Neural cell (in vitro differentiated cells): ENCODE data around the gene DNM3. TPM values are rescaled to one million over a fixed set of nuclear protein-coding genes. Genes with fewer than 3 reads are reported as not detected.

Source experiments
- H2AFZ ChIP-seq: fragments of 200-600, 300-800 bp; sonication (generic), shearing (Covaris generic); 2 replicates; pipeline ENCODE4 v1.6.0; 2014; ENCODE audit warnings: low read depth, mild to moderate bottlenecking, antibody characterized with exemption, low read length, moderate library complexity
- H3F3A ChIP-seq: fragments of 200-600 bp; shearing (Covaris generic); 2 replicates; pipeline ENCODE4 v1.6.1; 2016; ENCODE audit warnings: mild to moderate bottlenecking, moderate library complexity, mixed read lengths, antibody characterized with exemption, low read length; ENCODE audit not compliant: insufficient read depth, poor library complexity, severe bottlenecking
- H3K27ac ChIP-seq: fragments of 200-600, 300-800 bp; sonication (generic), shearing (Covaris generic); 2 replicates; pipeline ENCODE4 v1.5.1; 2014; ENCODE audit warnings: mild to moderate bottlenecking, low read length, moderate library complexity
- H3K27me3 ChIP-seq: fragments of 300-800, 200-600 bp; sonication (generic), shearing (Covaris generic); 2 replicates; pipeline ENCODE4 v1.6.0; 2014; ENCODE audit warnings: mild to moderate bottlenecking, low read depth, low read length, moderate library complexity; ENCODE audit not compliant: insufficient read depth
- H3K36me3 ChIP-seq: fragments of 300-800, 200-600 bp; sonication (generic), shearing (Covaris generic); 2 replicates; pipeline ENCODE4 v1.5.1; 2014; ENCODE audit warnings: mild to moderate bottlenecking, antibody characterized with exemption, low read length, moderate library complexity; ENCODE audit not compliant: insufficient read depth
- H3K4me2 ChIP-seq: fragments of 300-800, 200-600 bp; sonication (generic), shearing (Covaris generic); 2 replicates; pipeline ENCODE4 v1.6.0; 2014; ENCODE audit warnings: mild to moderate bottlenecking, low read length
- H3K4me3 ChIP-seq: fragments of 300-800, 200-600 bp; sonication (generic), shearing (Covaris generic); 2 replicates; pipeline ENCODE4 v1.5.1; 2014; ENCODE audit warnings: mild to moderate bottlenecking, low read length, moderate library complexity
- H3K79me2 ChIP-seq: fragments of 200-600 bp; shearing (Covaris generic); replicated peaks from 2 replicates; pipeline ENCODE4 v1.6.0; 2014; ENCODE audit warnings: mild to moderate bottlenecking, low read length, moderate library complexity; ENCODE audit not compliant: insufficient read depth
- H3K9ac ChIP-seq: fragments of 300-800, 200-600 bp; sonication (generic), shearing (Covaris generic); 2 replicates; pipeline ENCODE4 v1.6.1; 2016; ENCODE audit warnings: mild to moderate bottlenecking, low read length, mixed read lengths
- H3K9me2 ChIP-seq: fragments of 200-600 bp; shearing (Covaris generic); 2 replicates; pipeline ENCODE4 v1.6.1; 2016; ENCODE audit warnings: mild to moderate bottlenecking, low read length, mixed read lengths; ENCODE audit not compliant: insufficient read depth
- H3K9me3 ChIP-seq: fragments of 200-600, 300-800 bp; sonication (generic), shearing (Covaris generic); 2 replicates; pipeline ENCODE4 v1.6.1; 2016; ENCODE audit warnings: mild to moderate bottlenecking, mixed run types, low read length, moderate library complexity, mixed read lengths
- H4K20me1 ChIP-seq: fragments of 200-600 bp; shearing (Covaris generic); 2 replicates; pipeline ENCODE4 v1.6.1; 2016; ENCODE audit warnings: mild to moderate bottlenecking, mixed run types; ENCODE audit not compliant: insufficient read depth
- EZH2 ChIP-seq: fragments of 200-600, 300-800 bp; shearing (Covaris generic), sonication (generic); IDR thresholded peaks from 2 replicates; pipeline ENCODE4 v1.6.1; 2014; ENCODE audit warnings: antibody characterized with exemption, low read length, borderline replicate concordance, mild to moderate bottlenecking; ENCODE audit not compliant: insufficient read depth, poor library complexity, severe bottlenecking
- MXI1 ChIP-seq: fragments of 450-650 bp; conservative IDR thresholded peaks from 2 replicates; pipeline ENCODE4 v1.6.1; 2014; ENCODE audit warnings: antibody characterized with exemption, mild to moderate bottlenecking; ENCODE audit not compliant: poor library complexity, severe bottlenecking
- polyA plus RNA-seq: library from polyadenylated mRNA; depleted of rRNA; stranded (reverse); fragments of >200 nt; gene quantifications from 2 replicates; pipeline ENCODE4 v1.2.3, GENCODE V29; 2014
- TF ChIP-seq, protein P1 (sequence below): fragments of 450-650 bp; IDR thresholded peaks from 2 replicates; pipeline ENCODE4 v1.5.1; 2014; ENCODE audit warnings: antibody characterized with exemption, mild to moderate bottlenecking, moderate library complexity; ENCODE audit not compliant: poor library complexity, severe bottlenecking
- TF ChIP-seq, protein P2 (sequence below): IDR thresholded peaks from 2 replicates; pipeline ENCODE4 v1.6.1; 2012; ENCODE audit warnings: borderline replicate concordance

DNM3 gene
- polyA plus RNA-seq, 1 donor from 2014 or later = 37.1 TPM

DNA sequence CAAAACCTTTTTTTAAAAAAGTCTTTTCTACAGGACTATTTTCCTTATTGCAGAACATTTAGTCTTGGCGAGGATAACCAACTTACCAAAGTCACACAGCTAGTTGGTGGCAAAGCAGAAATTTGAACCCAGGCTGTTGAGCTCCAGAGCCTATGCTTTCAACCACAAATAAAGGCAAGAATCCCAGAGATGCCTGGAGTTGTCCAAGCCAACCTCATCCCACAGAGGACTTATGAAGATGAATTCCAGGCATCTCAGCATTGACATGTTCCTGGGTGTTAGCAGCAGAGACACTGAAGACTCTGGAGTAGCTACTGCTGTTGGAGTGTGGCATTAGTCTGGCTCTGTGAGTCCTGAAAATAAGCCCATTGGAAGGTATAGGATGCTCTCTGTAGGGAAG is 291.5 kb downstream of the DNM3 start:
- Histone ChIP-seq H3K4me2 (no peak overlapping the region), H3K9me2 (no peaks in the 10 kb centered on the region), H3K27me3 (no peaks in the 10 kb centered on the region), H3K9me3 (no peaks in the 10 kb centered on the region), H3K9ac (no peak overlapping the region), H3K27ac (no peak overlapping the region), H3F3A (no peaks in the 10 kb centered on the region), H3K4me3 (no peak overlapping the region), H2AFZ (no peak overlapping the region), H3K36me3 (peaks cover 5% of the 10 kb centered on the region), H3K79me2 (no peaks in the 10 kb centered on the region), H4K20me1 (no peaks in the 10 kb centered on the region)
- TF ChIP-seq EZH2 (no peak), MXI1 (no peak)
- TF ChIP-seq, protein P1, sequence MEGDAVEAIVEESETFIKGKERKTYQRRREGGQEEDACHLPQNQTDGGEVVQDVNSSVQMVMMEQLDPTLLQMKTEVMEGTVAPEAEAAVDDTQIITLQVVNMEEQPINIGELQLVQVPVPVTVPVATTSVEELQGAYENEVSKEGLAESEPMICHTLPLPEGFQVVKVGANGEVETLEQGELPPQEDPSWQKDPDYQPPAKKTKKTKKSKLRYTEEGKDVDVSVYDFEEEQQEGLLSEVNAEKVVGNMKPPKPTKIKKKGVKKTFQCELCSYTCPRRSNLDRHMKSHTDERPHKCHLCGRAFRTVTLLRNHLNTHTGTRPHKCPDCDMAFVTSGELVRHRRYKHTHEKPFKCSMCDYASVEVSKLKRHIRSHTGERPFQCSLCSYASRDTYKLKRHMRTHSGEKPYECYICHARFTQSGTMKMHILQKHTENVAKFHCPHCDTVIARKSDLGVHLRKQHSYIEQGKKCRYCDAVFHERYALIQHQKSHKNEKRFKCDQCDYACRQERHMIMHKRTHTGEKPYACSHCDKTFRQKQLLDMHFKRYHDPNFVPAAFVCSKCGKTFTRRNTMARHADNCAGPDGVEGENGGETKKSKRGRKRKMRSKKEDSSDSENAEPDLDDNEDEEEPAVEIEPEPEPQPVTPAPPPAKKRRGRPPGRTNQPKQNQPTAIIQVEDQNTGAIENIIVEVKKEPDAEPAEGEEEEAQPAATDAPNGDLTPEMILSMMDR = no peak
- TF ChIP-seq, protein P2, sequence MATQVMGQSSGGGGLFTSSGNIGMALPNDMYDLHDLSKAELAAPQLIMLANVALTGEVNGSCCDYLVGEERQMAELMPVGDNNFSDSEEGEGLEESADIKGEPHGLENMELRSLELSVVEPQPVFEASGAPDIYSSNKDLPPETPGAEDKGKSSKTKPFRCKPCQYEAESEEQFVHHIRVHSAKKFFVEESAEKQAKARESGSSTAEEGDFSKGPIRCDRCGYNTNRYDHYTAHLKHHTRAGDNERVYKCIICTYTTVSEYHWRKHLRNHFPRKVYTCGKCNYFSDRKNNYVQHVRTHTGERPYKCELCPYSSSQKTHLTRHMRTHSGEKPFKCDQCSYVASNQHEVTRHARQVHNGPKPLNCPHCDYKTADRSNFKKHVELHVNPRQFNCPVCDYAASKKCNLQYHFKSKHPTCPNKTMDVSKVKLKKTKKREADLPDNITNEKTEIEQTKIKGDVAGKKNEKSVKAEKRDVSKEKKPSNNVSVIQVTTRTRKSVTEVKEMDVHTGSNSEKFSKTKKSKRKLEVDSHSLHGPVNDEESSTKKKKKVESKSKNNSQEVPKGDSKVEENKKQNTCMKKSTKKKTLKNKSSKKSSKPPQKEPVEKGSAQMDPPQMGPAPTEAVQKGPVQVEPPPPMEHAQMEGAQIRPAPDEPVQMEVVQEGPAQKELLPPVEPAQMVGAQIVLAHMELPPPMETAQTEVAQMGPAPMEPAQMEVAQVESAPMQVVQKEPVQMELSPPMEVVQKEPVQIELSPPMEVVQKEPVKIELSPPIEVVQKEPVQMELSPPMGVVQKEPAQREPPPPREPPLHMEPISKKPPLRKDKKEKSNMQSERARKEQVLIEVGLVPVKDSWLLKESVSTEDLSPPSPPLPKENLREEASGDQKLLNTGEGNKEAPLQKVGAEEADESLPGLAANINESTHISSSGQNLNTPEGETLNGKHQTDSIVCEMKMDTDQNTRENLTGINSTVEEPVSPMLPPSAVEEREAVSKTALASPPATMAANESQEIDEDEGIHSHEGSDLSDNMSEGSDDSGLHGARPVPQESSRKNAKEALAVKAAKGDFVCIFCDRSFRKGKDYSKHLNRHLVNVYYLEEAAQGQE = no peak

DNA sequence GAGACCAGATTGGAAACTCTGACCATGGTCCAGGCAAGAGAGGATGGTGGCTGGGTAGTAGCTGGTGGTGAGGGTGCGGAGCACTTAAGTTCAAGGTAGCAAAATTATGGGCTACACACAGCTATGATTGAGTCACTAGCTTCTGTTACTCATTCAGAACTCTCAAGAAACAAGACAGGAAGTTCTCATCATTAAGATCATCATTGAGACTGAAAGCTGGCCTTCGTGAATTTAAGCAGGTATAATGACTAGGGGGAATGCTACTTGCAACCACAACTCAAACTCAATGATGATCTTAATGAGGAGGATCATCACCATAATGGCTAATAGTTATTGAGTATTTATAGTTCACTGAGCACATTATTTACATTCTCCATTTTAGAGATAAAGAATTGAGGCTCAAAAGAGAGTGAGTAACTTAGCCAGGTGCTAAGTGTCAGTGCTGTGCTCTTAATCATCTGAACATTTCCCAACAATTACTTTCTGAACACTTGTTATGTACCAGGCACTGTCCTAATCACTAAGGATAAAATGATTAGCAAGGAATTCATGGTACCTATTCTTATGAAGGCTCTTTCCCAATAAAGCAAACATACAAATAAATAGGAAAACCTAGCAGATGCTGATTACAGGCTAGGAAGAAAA is 292.9 kb downstream of the DNM3 start:
- Histone ChIP-seq H3K4me2 (no peak overlapping the region), H3K79me2 (no peaks in the 10 kb centered on the region), H3K9me3 (no peaks in the 10 kb centered on the region), H3K36me3 (peaks cover 5% of the 10 kb centered on the region), H2AFZ (no peak overlapping the region), H4K20me1 (no peaks in the 10 kb centered on the region), H3K4me3 (no peak overlapping the region), H3K9ac (no peak overlapping the region), H3F3A (no peaks in the 10 kb centered on the region), H3K27ac (no peak overlapping the region), H3K9me2 (no peaks in the 10 kb centered on the region), H3K27me3 (no peaks in the 10 kb centered on the region)
- TF ChIP-seq, protein P1 = no peak
